OCI-LY1 (cell line): Measurements from ENCODE around the gene VEGFB.

Experiments used
- H2AFZ ChIP-seq: fragments of 200-600 bp; sonication (generic), shearing (Covaris generic); 2 replicates; pipeline ENCODE4 v1.6.0; 2014; ENCODE audit warnings: antibody characterized with exemption, mild to moderate bottlenecking, low read length
- H3F3A ChIP-seq: fragments of 200-600 bp; sonication (generic), shearing (Covaris generic); 2 replicates; pipeline ENCODE4 v1.6.0; 2014; ENCODE audit warnings: mild to moderate bottlenecking, antibody characterized with exemption, low read length, moderate library complexity; ENCODE audit not compliant: insufficient read depth
- H3K27ac ChIP-seq: fragments of 200-600 bp; sonication (generic); 2 replicates; pipeline ENCODE4 v1.5.1; 2014; ENCODE audit warnings: low read length, mixed run types, mild to moderate bottlenecking, low read depth; ENCODE audit not compliant: poor library complexity, severe bottlenecking
- H3K27me3 ChIP-seq: fragments of 200-600 bp; sonication (generic); 2 replicates; pipeline ENCODE4 v1.6.0; 2014; ENCODE audit warnings: antibody characterized with exemption, mild to moderate bottlenecking, low read length, moderate library complexity; ENCODE audit not compliant: insufficient read depth
- H3K36me3 ChIP-seq: fragments of 200-600 bp; sonication (generic); 2 replicates; pipeline ENCODE4 v1.6.1; 2014; ENCODE audit warnings: mild to moderate bottlenecking, antibody characterized with exemption, low read length, moderate library complexity, mixed read lengths; ENCODE audit not compliant: insufficient read depth
- H3K4me1 ChIP-seq: fragments of 200-600 bp; sonication (generic); 2 replicates; pipeline ENCODE4 v1.5.1; 2014; ENCODE audit warnings: mild to moderate bottlenecking, low read length, moderate library complexity; ENCODE audit not compliant: insufficient read depth, severe bottlenecking
- H3K4me2 ChIP-seq: fragments of 200-600 bp; sonication (generic), shearing (Covaris generic); 2 replicates; pipeline ENCODE4 v1.6.1; 2014; ENCODE audit warnings: low read length
- H3K4me3 ChIP-seq: fragments of 200-600 bp; sonication (generic); 2 replicates; pipeline ENCODE4 v1.5.1; 2014; ENCODE audit warnings: low read length, low read depth, mild to moderate bottlenecking, mixed read lengths; ENCODE audit not compliant: poor library complexity, severe bottlenecking
- H3K79me2 ChIP-seq: fragments of 200-600 bp; shearing (Covaris generic); 2 replicates; pipeline ENCODE4 v1.6.1; 2016; ENCODE audit warnings: mixed run types, low read length, mixed read lengths; ENCODE audit not compliant: insufficient read depth
- H3K9ac ChIP-seq: fragments of 200-600 bp; sonication (generic), shearing (Covaris generic); 2 replicates; pipeline ENCODE4 v1.6.1; 2014; ENCODE audit warnings: mild to moderate bottlenecking, low read length, mixed read lengths
- H3K9me2 ChIP-seq: fragments of 200-600 bp; sonication (generic), shearing (Covaris generic); 2 replicates; pipeline ENCODE4 v1.6.1; 2014; ENCODE audit warnings: low read depth, mild to moderate bottlenecking, low read length, mixed read lengths
- H3K9me3 ChIP-seq: fragments of 200-600 bp; shearing (Covaris generic); 2 replicates; pipeline ENCODE4 v1.6.1; 2014; ENCODE audit warnings: low read length, mixed read lengths
- H4K20me1 ChIP-seq: fragments of 200-600 bp; sonication (generic), shearing (Covaris generic); 2 replicates; pipeline ENCODE4 v1.6.0; 2016; ENCODE audit warnings: mild to moderate bottlenecking, low read length; ENCODE audit not compliant: insufficient read depth
- EZH2 ChIP-seq: fragments of 200-600 bp; sonication (generic), shearing (Covaris generic); IDR thresholded peaks from 2 replicates; pipeline ENCODE4 v1.8.0; 2017; ENCODE audit warnings: borderline replicate concordance, mixed run types, mild to moderate bottlenecking, antibody characterized with exemption, low read length, moderate library complexity, mixed read lengths
- TF ChIP-seq, protein P1 (sequence below): fragments of 200-600 bp; sonication (generic), shearing (Covaris generic); IDR thresholded peaks from 2 replicates; pipeline ENCODE4 v1.5.1; 2017; ENCODE audit warnings: mild to moderate bottlenecking, antibody characterized with exemption, low read length, moderate library complexity, mixed read lengths

Gene VEGFB

GRCh38 chr11:64233913-64234586 lies at the start of gene VEGFB:
TSS of gene VEGFB (plus strand) at chr11:64234584. CDS start at chr11:64234834, 250 bp downstream.
- TF ChIP-seq, protein P1, sequence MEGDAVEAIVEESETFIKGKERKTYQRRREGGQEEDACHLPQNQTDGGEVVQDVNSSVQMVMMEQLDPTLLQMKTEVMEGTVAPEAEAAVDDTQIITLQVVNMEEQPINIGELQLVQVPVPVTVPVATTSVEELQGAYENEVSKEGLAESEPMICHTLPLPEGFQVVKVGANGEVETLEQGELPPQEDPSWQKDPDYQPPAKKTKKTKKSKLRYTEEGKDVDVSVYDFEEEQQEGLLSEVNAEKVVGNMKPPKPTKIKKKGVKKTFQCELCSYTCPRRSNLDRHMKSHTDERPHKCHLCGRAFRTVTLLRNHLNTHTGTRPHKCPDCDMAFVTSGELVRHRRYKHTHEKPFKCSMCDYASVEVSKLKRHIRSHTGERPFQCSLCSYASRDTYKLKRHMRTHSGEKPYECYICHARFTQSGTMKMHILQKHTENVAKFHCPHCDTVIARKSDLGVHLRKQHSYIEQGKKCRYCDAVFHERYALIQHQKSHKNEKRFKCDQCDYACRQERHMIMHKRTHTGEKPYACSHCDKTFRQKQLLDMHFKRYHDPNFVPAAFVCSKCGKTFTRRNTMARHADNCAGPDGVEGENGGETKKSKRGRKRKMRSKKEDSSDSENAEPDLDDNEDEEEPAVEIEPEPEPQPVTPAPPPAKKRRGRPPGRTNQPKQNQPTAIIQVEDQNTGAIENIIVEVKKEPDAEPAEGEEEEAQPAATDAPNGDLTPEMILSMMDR: no peak
- no peak for TF ChIP-seq EZH2
- H3K4me3 ChIP-seq: peak within 1 kb of the TSS; percentile 77
- no peaks in the 10 kb centered on the region for H3K9me3 ChIP-seq
- no peaks in the 10 kb centered on the region for H3K9me2 ChIP-seq
- H3K36me3 ChIP-seq: peaks cover 13% of the 10 kb centered on the region; the same call in 1 of the 2 replicates
- peak within 1 kb of the TSS; percentile 69 for H3K27ac ChIP-seq
- H3K79me2 ChIP-seq: no peaks in the 10 kb centered on the region
- H2AFZ ChIP-seq: no peak within 1 kb of the TSS
- H3K4me2 ChIP-seq: peak within 1 kb of the TSS; percentile 97
- H3F3A ChIP-seq: peaks cover 16% of the 10 kb centered on the region; the same call in 1 of the 2 replicates
- H4K20me1 ChIP-seq: no peaks in the 10 kb centered on the region
- no peaks in the 10 kb centered on the region for H3K27me3 ChIP-seq
- peak within 1 kb of the TSS; percentile 79 for H3K9ac ChIP-seq
- peaks cover 70% of the 10 kb centered on the region for H3K4me1 ChIP-seq

GRCh38 chr11:64185175-64185692 lies 49.1 kb upstream of the VEGFB start:
- Histone ChIP-seq H3K27me3 (no peaks in the 10 kb centered on the region), H3K4me3 (peak overlapping the region; percentile 82), H3K79me2 (no peaks in the 10 kb centered on the region; the same call in none of the 2 replicates), H3K9me3 (no peaks in the 10 kb centered on the region), H2AFZ (no peak overlapping the region), H3K9ac (peak overlapping the region; percentile 84), H3K4me2 (peak overlapping the region; percentile 78), H3K9me2 (no peaks in the 10 kb centered on the region), H3K4me1 (peaks cover 41% of the 10 kb centered on the region), H4K20me1 (no peaks in the 10 kb centered on the region), H3K36me3 (peaks cover 20% of the 10 kb centered on the region), H3F3A (no peaks in the 10 kb centered on the region), H3K27ac (peak overlapping the region; percentile 66)
- no peak for TF ChIP-seq EZH2
- TF ChIP-seq, protein P1: 0 out of 2 replicates have a peak, but pooled peaks have one; percentile 8

DNA sequence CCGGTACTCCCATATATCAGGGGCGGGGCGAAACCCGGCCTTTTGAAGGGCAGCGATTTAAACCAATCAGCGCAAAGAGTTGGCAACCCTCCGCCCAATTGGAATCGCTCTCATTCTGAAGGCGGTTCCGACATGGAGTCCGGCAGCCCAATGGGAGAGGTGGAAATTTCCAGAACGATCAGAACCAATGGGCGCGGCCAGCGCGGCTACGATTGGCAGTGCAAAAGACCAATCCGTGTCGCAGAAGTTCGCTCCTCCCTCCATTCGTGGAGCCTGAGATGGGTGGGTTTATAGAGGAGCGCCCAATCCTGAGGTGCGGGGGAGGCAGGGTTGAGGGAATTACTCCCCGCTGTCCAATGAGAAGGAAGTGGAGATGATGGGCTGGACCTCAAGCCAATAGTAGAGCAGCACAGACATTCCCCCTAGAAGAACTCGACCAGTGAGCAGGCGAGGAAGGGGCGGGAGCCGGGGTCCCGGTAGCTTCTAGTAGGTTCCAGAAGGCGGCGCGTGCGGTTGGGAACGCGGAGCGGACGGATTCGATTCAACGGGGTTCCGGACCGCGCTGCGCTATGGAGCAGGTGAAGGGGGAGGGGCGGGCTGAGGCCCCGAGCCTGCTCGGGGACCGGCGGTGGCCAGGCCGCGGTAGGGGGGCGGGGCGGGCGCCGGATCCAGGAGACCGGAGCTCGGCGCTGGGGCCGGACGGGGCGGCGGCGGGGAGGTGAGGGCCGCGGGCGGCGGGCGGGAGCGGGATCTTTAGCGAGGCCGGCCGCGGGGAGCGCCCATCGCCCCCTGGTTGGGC lies 48.5 kb upstream of the VEGFB start, which contains the start of gene STIP1:
Gene STIP1 (plus strand): TSS at position 479 of the 799 bp plus-strand sequence. CDS start 91 bp downstream, at position 570.
- Histone ChIP-seq H3K4me1 (peaks cover 41% of the 10 kb centered on the region), H3K4me3 (peak within 1 kb of the TSS; percentile 82), H3K4me2 (peak within 1 kb of the TSS; percentile 78), H3K9me2 (no peaks in the 10 kb centered on the region), H3K36me3 (peaks cover 26% of the 10 kb centered on the region), H3K27ac (peak within 1 kb of the TSS; percentile 66), H3K79me2 (no peaks in the 10 kb centered on the region; the same call in none of the 2 replicates), H3K9ac (peak within 1 kb of the TSS; percentile 84), H3K27me3 (no peaks in the 10 kb centered on the region), H3F3A (no peaks in the 10 kb centered on the region), H4K20me1 (no peaks in the 10 kb centered on the region), H3K9me3 (no peaks in the 10 kb centered on the region), H2AFZ (no peak within 1 kb of the TSS)
- no peak for TF ChIP-seq EZH2
- TF ChIP-seq, protein P1: no peak; the same call in 1 of the 2 replicates
